ENCODE data around the gene STK40.

DNA sequence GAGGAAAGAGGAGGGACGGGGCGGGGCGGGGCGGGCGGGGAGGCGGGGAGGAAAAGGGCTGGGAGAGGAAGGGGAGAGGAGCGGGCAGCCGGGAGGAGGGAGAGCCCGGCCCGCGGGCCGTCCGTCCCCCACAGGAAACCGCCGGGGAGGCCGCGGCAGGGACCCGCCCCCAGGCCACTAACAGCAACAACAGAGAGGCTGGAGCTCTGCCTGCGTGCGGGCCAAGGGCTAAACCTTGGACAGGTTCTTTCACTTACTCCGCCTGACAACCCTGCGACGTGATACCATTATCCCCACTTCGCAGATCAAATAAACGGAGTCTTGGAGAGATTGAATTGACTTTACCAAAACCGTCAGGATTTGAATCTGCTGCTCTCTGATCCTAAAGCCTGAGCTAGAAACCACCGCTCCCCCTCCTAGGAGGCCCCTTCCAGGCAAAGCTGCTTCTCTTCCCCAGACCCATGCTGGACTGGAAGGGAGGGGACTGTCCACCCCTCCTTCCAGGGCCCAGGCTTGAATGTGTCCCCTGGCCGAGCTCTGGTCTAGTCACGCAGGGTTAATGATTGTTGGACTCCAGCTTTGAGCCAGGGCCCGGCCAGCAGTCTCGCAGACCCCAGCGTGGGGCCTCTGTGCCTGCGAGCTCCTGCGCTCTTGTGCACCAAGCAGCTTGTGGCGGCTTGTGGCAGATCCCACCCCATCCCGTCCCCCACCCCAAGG, 61.9 kb downstream of the STK40 start, which contains the start of gene EVA1B:
- TF ChIP-seq, protein P1, sequence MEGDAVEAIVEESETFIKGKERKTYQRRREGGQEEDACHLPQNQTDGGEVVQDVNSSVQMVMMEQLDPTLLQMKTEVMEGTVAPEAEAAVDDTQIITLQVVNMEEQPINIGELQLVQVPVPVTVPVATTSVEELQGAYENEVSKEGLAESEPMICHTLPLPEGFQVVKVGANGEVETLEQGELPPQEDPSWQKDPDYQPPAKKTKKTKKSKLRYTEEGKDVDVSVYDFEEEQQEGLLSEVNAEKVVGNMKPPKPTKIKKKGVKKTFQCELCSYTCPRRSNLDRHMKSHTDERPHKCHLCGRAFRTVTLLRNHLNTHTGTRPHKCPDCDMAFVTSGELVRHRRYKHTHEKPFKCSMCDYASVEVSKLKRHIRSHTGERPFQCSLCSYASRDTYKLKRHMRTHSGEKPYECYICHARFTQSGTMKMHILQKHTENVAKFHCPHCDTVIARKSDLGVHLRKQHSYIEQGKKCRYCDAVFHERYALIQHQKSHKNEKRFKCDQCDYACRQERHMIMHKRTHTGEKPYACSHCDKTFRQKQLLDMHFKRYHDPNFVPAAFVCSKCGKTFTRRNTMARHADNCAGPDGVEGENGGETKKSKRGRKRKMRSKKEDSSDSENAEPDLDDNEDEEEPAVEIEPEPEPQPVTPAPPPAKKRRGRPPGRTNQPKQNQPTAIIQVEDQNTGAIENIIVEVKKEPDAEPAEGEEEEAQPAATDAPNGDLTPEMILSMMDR (IDR thresholded peaks at IDR 0.05; ENCODE audit: low read length), result no peak
- TF ChIP-seq EZH2 (optimal IDR thresholded peaks at IDR 0.05; ENCODE audit: low read depth, low read length), result no peak

Data from MM.1S (cell line).